Naive thymus-derived CD4-positive, alpha-beta T cell (primary cell): ENCODE data around the gene AP2A2. TPM values are rescaled to one million over a fixed set of nuclear protein-coding genes. Genes with fewer than 3 reads are reported as not detected.

Experiments used
- ATAC-seq: fragments of 150-1000 bp; cut with Tn5 transposase; 2 replicates; pipeline ENCODE4 v1.10.0; 2021; ENCODE audit warnings: mild to moderate bottlenecking, moderate library complexity
- CTCF ChIA-PET: fragments of 350-600 bp; sonication (Branson Sonifier 250); formaldehyde crosslinking; loops from one replicate; lab custom pipeline; 2021; ENCODE audit warnings: antibody characterized with exemption; lab: Charles Lee
- POLR2A ChIA-PET: fragments of 350-600 bp; sonication (Branson Sonifier 250); formaldehyde crosslinking; loops from one replicate; lab custom pipeline; 2021; ENCODE audit warnings: antibody characterized with exemption, inconsistent platforms; lab: Charles Lee
- DNase-seq, 9 donors: peaks; one replicate each; pipeline versions ENCODE4 v3.0.0 to v3.0.0-alpha.2; 2020 to 2022; ENCODE audit warnings: mixed read lengths in 1 of 9
- H3K27ac ChIP-seq: one replicate; pipeline ENCODE4 v1.7.0; 2013; ENCODE audit warnings: mild to moderate bottlenecking, low read depth, low read length, moderate library complexity
- H3K27me3 ChIP-seq, 2 donors: one replicate each; pipeline ENCODE4 v1.7.0; 2013; ENCODE audit warnings: low read length in 2 of 2, mild to moderate bottlenecking in 2 of 2, moderate library complexity in 2 of 2; ENCODE audit not compliant: control insufficient read depth in 2 of 2, insufficient read depth in 2 of 2
- H3K36me3 ChIP-seq, 3 experiments: 1 replicate in 2 of 3; 2 replicates in 1 of 3; pipeline ENCODE4 v1.7.0; 2013; ENCODE audit warnings: low read length in 3 of 3, mild to moderate bottlenecking in 3 of 3, moderate library complexity in 1 of 3; ENCODE audit not compliant: insufficient read depth in 3 of 3, control insufficient read depth in 2 of 3
- H3K4me1 ChIP-seq, 2 donors: one replicate each; pipeline ENCODE4 v1.7.0; 2013; ENCODE audit warnings: low read length in 2 of 2, mild to moderate bottlenecking in 2 of 2, moderate library complexity in 1 of 2; ENCODE audit not compliant: control insufficient read depth in 2 of 2, insufficient read depth in 2 of 2
- H3K4me3 ChIP-seq: 2 replicates; pipeline ENCODE4 v1.7.0; 2013; ENCODE audit warnings: mild to moderate bottlenecking, low read length
- H3K9me3 ChIP-seq, 3 experiments: 1 replicate in 2 of 3; 2 replicates in 1 of 3; pipeline ENCODE4 v1.7.0; 2013; ENCODE audit warnings: low read length in 3 of 3; ENCODE audit not compliant: control insufficient read depth in 2 of 3
- H3K27ac Mint-ChIP-seq, 9 donors: one replicate each; pipeline ENCODE4 v1.8.0; 2020 to 2022; ENCODE audit warnings: mixed read lengths in 9 of 9, mild to moderate bottlenecking in 8 of 9, moderate library complexity in 5 of 9, inconsistent platforms in 2 of 9
- H3K27me3 Mint-ChIP-seq, 5 donors: one replicate each; pipeline ENCODE4 v1.8.0; 2021 to 2022; ENCODE audit warnings: mixed read lengths in 5 of 5, mild to moderate bottlenecking in 1 of 5
- H3K36me3 Mint-ChIP-seq, 5 donors: one replicate each; pipeline ENCODE4 v1.8.0; 2020 to 2022; ENCODE audit warnings: mixed read lengths in 5 of 5, mild to moderate bottlenecking in 3 of 5, inconsistent platforms in 1 of 5
- H3K4me1 Mint-ChIP-seq, 7 donors: one replicate each; pipeline ENCODE4 v1.8.0; 2020 to 2022; ENCODE audit warnings: mixed read lengths in 7 of 7, mild to moderate bottlenecking in 3 of 7, inconsistent platforms in 1 of 7
- H3K4me3 Mint-ChIP-seq, 10 donors: one replicate each; pipeline ENCODE4 v1.8.0; 2020 to 2022; ENCODE audit warnings: mild to moderate bottlenecking in 10 of 10, mixed read lengths in 10 of 10, moderate library complexity in 6 of 10, inconsistent platforms in 2 of 10
- H3K9me3 Mint-ChIP-seq, 11 donors: one replicate each; pipeline ENCODE4 v1.8.0; 2020 to 2022; ENCODE audit warnings: mixed read lengths in 11 of 11, mild to moderate bottlenecking in 4 of 11, inconsistent platforms in 1 of 11, moderate library complexity in 1 of 11
- intact Hi-C, 2 donors: fragments of 100-400 bp; cut with micrococcal nuclease; formaldehyde crosslinking; loops; one replicate each; pipeline ENCODE4 v1.15.1; 2023
- polyA plus RNA-seq, 2 donors: library from polyadenylated mRNA; unstranded; fragments of 300-500 nt; fragmentation: Illumina TruSeq; gene quantifications; one replicate each; pipeline ENCODE4 v1.2.3, GENCODE V29; 2021
- total RNA-seq, 6 experiments: library from RNA in 5 of 6; stranded (reverse) in 5 of 6; gene quantifications; 1 replicate in 5 of 6; 2 replicates in 1 of 6; pipeline ENCODE4 v1.2.3 and lab custom pipeline; 2021 to 2026

Gene AP2A2
- total and polyA plus RNA-seq, 7 experiments from 2014 or later = 8.7 to 93.3 (median 79.3) TPM

GRCh38 chr11:898143-898511 lies 27.5 kb upstream of the AP2A2 start:
- POLR2A ChIA-PET = no interaction called here
- no peaks in the 10 kb centered on the region for H3K4me1 ChIP-seq
- intact Hi-C loops = no loop called here
- no peak overlapping the region for H3K27ac ChIP-seq
- peaks cover 0 to 56% (median 17%) of the 10 kb centered on the region in 3 experiments for H3K36me3 ChIP-seq
- Mint-ChIP-seq H3K36me3 (peaks cover 4 to 23% (median 5%) of the 10 kb centered on the region in 5 donors), H3K4me1 (peaks cover 0 to 7% (median 0%) of the 10 kb centered on the region in 7 donors), H3K27ac (no peak overlapping the region), H3K27me3 (no peaks in the 10 kb centered on the region), H3K4me3 (no peak overlapping the region), H3K9me3 (no peaks in the 10 kb centered on the region)
- ATAC-seq = no peak
- H3K4me3 ChIP-seq = no peak overlapping the region
- H3K9me3 ChIP-seq = no peaks in the 10 kb centered on the region
- no peaks in the 10 kb centered on the region for H3K27me3 ChIP-seq
- CTCF ChIA-PET = no interaction called here
- DNase-seq = no peak

- no peak overlapping the region for H3K27ac ChIP-seq
- Mint-ChIP-seq H3K27ac (no peak overlapping the region), H3K4me1 (peaks cover 0 to 7% (median 0%) of the 10 kb centered on the region in 7 donors), H3K4me3 (no peak overlapping the region), H3K27me3 (no peaks in the 10 kb centered on the region), H3K36me3 (peaks cover 4 to 26% (median 5%) of the 10 kb centered on the region in 5 donors), H3K9me3 (no peaks in the 10 kb centered on the region)
- H3K27me3 ChIP-seq = no peaks in the 10 kb centered on the region
- CTCF ChIA-PET = no interaction called here
- no peak overlapping the region for H3K4me3 ChIP-seq
- DNase-seq (no peak), ATAC-seq (no peak)
- POLR2A ChIA-PET = no interaction called here
- H3K36me3 ChIP-seq = peaks cover 0 to 59% (median 17%) of the 10 kb centered on the region in 3 experiments
- H3K9me3 ChIP-seq = no peaks in the 10 kb centered on the region
- intact Hi-C loops = no loop called here
- no peaks in the 10 kb centered on the region for H3K4me1 ChIP-seq
These were observed 27.0 kb upstream of the AP2A2 start for GRCh38 chr11:898540-899190.

- H3K4me1 ChIP-seq = no peaks in the 10 kb centered on the region
- ATAC-seq (no peak), DNase-seq (no peak)
- H3K9me3 ChIP-seq = no peaks in the 10 kb centered on the region
- H3K4me1 Mint-ChIP-seq = peaks cover 0 to 12% (median 0%) of the 10 kb centered on the region in 7 donors
- H3K9me3 Mint-ChIP-seq = no peaks in the 10 kb centered on the region
- H3K27ac Mint-ChIP-seq = no peak overlapping the region
- H3K36me3 Mint-ChIP-seq = peaks cover 5 to 37% (median 11%) of the 10 kb centered on the region in 5 donors
- H3K36me3 ChIP-seq = peaks cover 0 to 70% (median 17%) of the 10 kb centered on the region in 3 experiments
- intact Hi-C loops = no loop called here
- no peak overlapping the region for H3K27ac ChIP-seq
- H3K4me3 ChIP-seq = no peak overlapping the region
- no peaks in the 10 kb centered on the region for H3K27me3 ChIP-seq
- CTCF ChIA-PET = no interaction called here
- POLR2A ChIA-PET = no interaction called here
- no peaks in the 10 kb centered on the region for H3K27me3 Mint-ChIP-seq
- H3K4me3 Mint-ChIP-seq = no peak overlapping the region
These were observed 25.9 kb upstream of the AP2A2 start for GRCh38 chr11:899724-900123.

- Histone ChIP-seq H3K4me1 (no peaks in the 10 kb centered on the region), H3K4me3 (no peak overlapping the region), H3K27ac (no peak overlapping the region), H3K27me3 (no peaks in the 10 kb centered on the region), H3K36me3 (peaks cover 0 to 72% (median 17%) of the 10 kb centered on the region in 3 experiments), H3K9me3 (no peaks in the 10 kb centered on the region)
- Mint-ChIP-seq H3K27ac (no peak overlapping the region), H3K4me1 (peaks cover 0 to 10% (median 1%) of the 10 kb centered on the region in 7 donors), H3K9me3 (no peaks in the 10 kb centered on the region), H3K36me3 (peaks cover 5 to 38% (median 11%) of the 10 kb centered on the region in 5 donors), H3K4me3 (no peak overlapping the region), H3K27me3 (no peaks in the 10 kb centered on the region)
- no peak for ATAC-seq
- ChIA-PET CTCF (no interaction called here), POLR2A (no interaction called here)
- no peak for DNase-seq
- intact Hi-C loops = no loop called here
These were observed 25.1 kb upstream of the AP2A2 start for GRCh38 chr11:900545-900944.

- peaks cover 0 to 72% (median 17%) of the 10 kb centered on the region in 3 experiments for H3K36me3 ChIP-seq
- no peak overlapping the region for H3K4me3 ChIP-seq
These were observed 24.1 kb upstream of the AP2A2 start for GRCh38 chr11:901452-902061.

GRCh38 chr11:904380-904779 lies 21.3 kb upstream of the AP2A2 start:
- DNase-seq = no peak
- peaks cover 0 to 60% (median 17%) of the 10 kb centered on the region in 3 experiments for H3K36me3 ChIP-seq
- no peaks in the 10 kb centered on the region for H3K4me1 ChIP-seq
- no peaks in the 10 kb centered on the region for H3K27me3 ChIP-seq
- Mint-ChIP-seq H3K4me3 (no peak overlapping the region), H3K9me3 (no peaks in the 10 kb centered on the region), H3K27me3 (no peaks in the 10 kb centered on the region), H3K27ac (no peak overlapping the region), H3K4me1 (peaks cover 12 to 16% (median 14%) of the 10 kb centered on the region in 7 donors), H3K36me3 (peaks cover 5 to 44% (median 11%) of the 10 kb centered on the region in 5 donors)
- ChIA-PET CTCF (no interaction called here), POLR2A (no interaction called here)
- intact Hi-C loops = no loop called here
- H3K4me3 ChIP-seq = no peak overlapping the region
- H3K9me3 ChIP-seq = no peaks in the 10 kb centered on the region
- ATAC-seq = no peak
- no peak overlapping the region for H3K27ac ChIP-seq

More at GRCh38 chr11:901452-902061, 24.1 kb upstream of the AP2A2 start:
- intact Hi-C loops = no loop called here
- Mint-ChIP-seq H3K4me3 (no peak overlapping the region), H3K4me1 (peaks cover 0 to 10% (median 4%) of the 10 kb centered on the region in 7 donors), H3K9me3 (no peaks in the 10 kb centered on the region), H3K36me3 (peaks cover 5 to 44% (median 11%) of the 10 kb centered on the region in 5 donors), H3K27ac (no peak overlapping the region), H3K27me3 (no peaks in the 10 kb centered on the region)
- Histone ChIP-seq H3K27me3 (no peaks in the 10 kb centered on the region), H3K4me1 (no peaks in the 10 kb centered on the region), H3K9me3 (no peaks in the 10 kb centered on the region), H3K27ac (no peak overlapping the region)
- ATAC-seq (no peak), DNase-seq (no peak)
- ChIA-PET CTCF (no interaction called here), POLR2A (no interaction called here)
